ENCODE data around the gene ANO1. TPM values are rescaled to one million over a fixed set of nuclear protein-coding genes. Genes with fewer than 3 reads are reported as not detected.

The ANO1 gene
- total RNA-seq, 6 experiments from 2014 or later: 32.1 to 292 (median 78.0) TPM

DNA sequence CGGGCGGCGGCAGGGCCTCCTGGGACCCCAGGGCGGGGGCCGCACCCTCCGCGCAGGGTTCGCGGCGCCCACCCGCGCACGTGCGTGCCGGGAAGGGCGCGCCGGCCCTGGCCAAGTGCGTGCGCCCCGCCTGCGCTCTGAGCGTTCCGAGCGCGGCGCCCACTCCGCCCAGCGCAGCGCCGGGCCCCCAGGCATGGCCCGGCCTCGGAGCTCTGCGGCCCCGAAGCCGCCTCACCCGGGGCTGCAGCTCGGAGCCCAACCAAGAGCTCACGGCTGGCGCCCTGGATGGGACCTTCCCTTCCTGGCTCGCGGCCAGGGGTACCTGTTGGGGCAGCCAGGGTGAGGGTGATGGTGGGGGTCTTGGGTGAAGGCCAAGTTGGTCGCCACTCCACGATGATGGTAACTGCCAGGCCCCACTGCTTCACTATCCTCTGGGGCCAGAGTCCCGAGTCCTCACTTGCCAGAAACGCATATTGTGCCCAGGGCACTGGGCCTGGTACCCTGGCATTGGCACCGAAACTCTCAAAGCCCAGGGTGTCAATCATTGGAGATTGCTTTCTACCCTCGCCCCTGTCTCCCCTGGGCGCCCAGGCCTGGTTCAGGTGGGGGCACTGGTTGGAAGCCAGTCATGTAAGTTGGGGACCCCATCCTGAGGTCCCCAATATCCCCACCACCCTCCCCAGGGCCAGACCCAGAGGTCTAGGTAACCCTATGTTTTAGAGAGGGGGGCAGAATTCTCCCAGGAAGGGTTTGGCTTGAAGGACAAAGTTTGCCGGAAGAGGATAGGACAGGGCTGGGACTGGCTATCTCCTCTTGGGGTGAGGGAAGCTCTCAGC lies 882 bp downstream of the ANO1 start:
- Histone ChIP-seq H3K27me3 (no peaks in the 10 kb centered on the region), H3K36me3 (no peaks in the 10 kb centered on the region), H3K4me1 (peaks cover 0 to 40% (median 16%) of the 10 kb centered on the region in 4 donors), H3K4me3 (peak overlapping the region in 2 of 3 donors; percentile 35 to 40), H3K9me3 (no peaks in the 10 kb centered on the region), H3K27ac (no peak overlapping the region)
- WGBS (ENCODE audit: insufficient coverage, low coverage, low lambda C conversion rate, missing lambda C conversion rate): no CpG with 5 or more reads among the region's 50 CpGs
- ATAC-seq (no peak), DNase-seq (no peak)
- TF ChIP-seq, protein P1, sequence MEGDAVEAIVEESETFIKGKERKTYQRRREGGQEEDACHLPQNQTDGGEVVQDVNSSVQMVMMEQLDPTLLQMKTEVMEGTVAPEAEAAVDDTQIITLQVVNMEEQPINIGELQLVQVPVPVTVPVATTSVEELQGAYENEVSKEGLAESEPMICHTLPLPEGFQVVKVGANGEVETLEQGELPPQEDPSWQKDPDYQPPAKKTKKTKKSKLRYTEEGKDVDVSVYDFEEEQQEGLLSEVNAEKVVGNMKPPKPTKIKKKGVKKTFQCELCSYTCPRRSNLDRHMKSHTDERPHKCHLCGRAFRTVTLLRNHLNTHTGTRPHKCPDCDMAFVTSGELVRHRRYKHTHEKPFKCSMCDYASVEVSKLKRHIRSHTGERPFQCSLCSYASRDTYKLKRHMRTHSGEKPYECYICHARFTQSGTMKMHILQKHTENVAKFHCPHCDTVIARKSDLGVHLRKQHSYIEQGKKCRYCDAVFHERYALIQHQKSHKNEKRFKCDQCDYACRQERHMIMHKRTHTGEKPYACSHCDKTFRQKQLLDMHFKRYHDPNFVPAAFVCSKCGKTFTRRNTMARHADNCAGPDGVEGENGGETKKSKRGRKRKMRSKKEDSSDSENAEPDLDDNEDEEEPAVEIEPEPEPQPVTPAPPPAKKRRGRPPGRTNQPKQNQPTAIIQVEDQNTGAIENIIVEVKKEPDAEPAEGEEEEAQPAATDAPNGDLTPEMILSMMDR (IDR thresholded peaks at IDR 0.05): no peak
- no peak for TF ChIP-seq POLR2A (IDR thresholded peaks at IDR 0.05)
- intact Hi-C loops (cut with DNase I): no loop called here

DNA sequence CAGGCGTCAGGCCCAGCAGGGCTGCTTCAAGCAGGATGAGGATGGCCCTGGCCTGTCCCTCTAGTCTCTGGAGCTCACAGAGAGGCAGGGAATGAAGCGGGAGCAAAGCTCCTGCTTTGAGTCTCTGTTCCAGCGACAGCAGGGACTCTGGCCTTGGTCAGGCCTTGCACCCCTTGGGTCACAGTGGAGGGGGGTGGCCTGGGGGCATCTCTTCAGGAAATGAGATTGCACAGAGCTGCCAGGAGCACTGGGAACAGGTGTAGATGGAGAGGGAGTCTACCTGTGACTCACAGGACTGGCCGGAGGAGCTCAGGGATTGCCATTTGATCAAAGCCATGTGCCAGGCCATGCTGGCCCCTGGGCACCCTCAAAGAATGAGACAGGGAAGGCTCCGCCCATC lies 1.6 kb downstream of the ANO1 start:
- Histone ChIP-seq H3K4me1 (peaks cover 0 to 38% (median 15%) of the 10 kb centered on the region in 4 donors), H3K27me3 (no peaks in the 10 kb centered on the region), H3K27ac (no peak overlapping the region), H3K36me3 (no peaks in the 10 kb centered on the region), H3K4me3 (no peak overlapping the region), H3K9me3 (no peaks in the 10 kb centered on the region)
- TF ChIP-seq, protein P1 (IDR thresholded peaks at IDR 0.05): no peak
- TF ChIP-seq POLR2A (IDR thresholded peaks at IDR 0.05): no peak
- ATAC-seq: no peak
- no peak for DNase-seq
- 81% methylated on average over 4 of the region's 5 CpGs for WGBS (ENCODE audit: insufficient coverage, low coverage, low lambda C conversion rate, missing lambda C conversion rate)
- intact Hi-C loops (cut with DNase I): loop anchor here in 1 of 2 donors (10.0 kb wide), 1 partner anchor 115 kb away; no protein-coding TSS in a partner anchor

- H3K9me3 ChIP-seq: no peaks in the 10 kb centered on the region
- WGBS (ENCODE audit: insufficient coverage, low coverage, low lambda C conversion rate, missing lambda C conversion rate): no CpG with 5 or more reads among the region's 10 CpGs
- H3K4me1 ChIP-seq: peaks cover 0 to 38% (median 15%) of the 10 kb centered on the region in 4 donors
- no peak overlapping the region for H3K4me3 ChIP-seq
- H3K27me3 ChIP-seq: no peaks in the 10 kb centered on the region
- ATAC-seq (peak in 1 of 4 donors; percentile 56), DNase-seq (no peak)
- H3K27ac ChIP-seq: no peak overlapping the region
- intact Hi-C loops (cut with DNase I): loop anchor here in 1 of 2 donors (10.0 kb wide), 1 partner anchor 114 kb away; no protein-coding TSS in a partner anchor
- H3K36me3 ChIP-seq: no peaks in the 10 kb centered on the region
- TF ChIP-seq, protein P1 (IDR thresholded peaks at IDR 0.05): no peak
- TF ChIP-seq POLR2A (IDR thresholded peaks at IDR 0.05): no peak
These were observed 2.6 kb downstream of the ANO1 start for GRCh38 chr11:70080763-70081162.

DNA sequence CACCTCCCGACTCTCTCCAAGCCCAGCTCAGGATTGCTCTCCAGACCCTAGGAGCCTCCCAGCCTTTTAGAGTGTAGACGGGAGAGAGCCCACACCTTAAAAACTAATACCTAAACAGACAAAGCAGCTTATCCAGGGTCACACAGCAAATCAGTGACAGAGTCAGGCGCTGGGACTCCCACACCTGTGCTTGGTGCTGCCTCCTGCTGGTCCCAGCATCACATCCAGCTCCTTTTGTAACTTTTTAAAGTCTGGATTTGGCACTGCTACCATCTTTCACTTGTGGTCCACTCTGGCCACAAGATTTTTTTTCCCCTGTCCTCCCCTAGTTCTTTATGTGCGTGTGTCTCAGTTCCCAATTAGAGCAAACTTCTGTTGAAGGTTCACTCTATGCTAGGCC lies 4.7 kb downstream of the ANO1 start:
- H3K27me3 ChIP-seq: no peaks in the 10 kb centered on the region
- H3K9me3 ChIP-seq: no peaks in the 10 kb centered on the region
- WGBS (ENCODE audit: insufficient coverage, low coverage, low lambda C conversion rate, missing lambda C conversion rate): 82% methylated on average over 3 of the region's 4 CpGs
- intact Hi-C loops (cut with DNase I): loop anchor here in 1 of 2 donors (10.0 kb wide), 1 partner anchor 112 kb away; no protein-coding TSS in a partner anchor
- ATAC-seq (no peak), DNase-seq (no peak)
- no peak overlapping the region for H3K27ac ChIP-seq
- peaks cover 0 to 5% (median 2%) of the 10 kb centered on the region in 4 donors for H3K36me3 ChIP-seq
- H3K4me1 ChIP-seq: peaks cover 0 to 29% (median 12%) of the 10 kb centered on the region in 4 donors
- H3K4me3 ChIP-seq: no peak overlapping the region
- TF ChIP-seq, protein P1 (IDR thresholded peaks at IDR 0.05): peak; percentile 20 to 33 (median 26)
- no peak for TF ChIP-seq POLR2A (IDR thresholded peaks at IDR 0.05)
